Measurements from ENCODE around the gene C19orf44. TPM values are rescaled to one million over a fixed set of nuclear protein-coding genes. Genes with fewer than 3 reads are reported as not detected.
"Not testable (repeated sequence)": the region's sequence is repeated elsewhere in the genome, so short reads cannot be mapped to it uniquely, and the experiment has no call there.

Gene C19orf44
- 6.7 TPM for total RNA-seq
- long read RNA-seq, partial matches to known transcripts, result 1 of 2 reads
- long read RNA-seq, other reads (novel, unspliced or antisense), result 1 of 2 reads

DNA sequence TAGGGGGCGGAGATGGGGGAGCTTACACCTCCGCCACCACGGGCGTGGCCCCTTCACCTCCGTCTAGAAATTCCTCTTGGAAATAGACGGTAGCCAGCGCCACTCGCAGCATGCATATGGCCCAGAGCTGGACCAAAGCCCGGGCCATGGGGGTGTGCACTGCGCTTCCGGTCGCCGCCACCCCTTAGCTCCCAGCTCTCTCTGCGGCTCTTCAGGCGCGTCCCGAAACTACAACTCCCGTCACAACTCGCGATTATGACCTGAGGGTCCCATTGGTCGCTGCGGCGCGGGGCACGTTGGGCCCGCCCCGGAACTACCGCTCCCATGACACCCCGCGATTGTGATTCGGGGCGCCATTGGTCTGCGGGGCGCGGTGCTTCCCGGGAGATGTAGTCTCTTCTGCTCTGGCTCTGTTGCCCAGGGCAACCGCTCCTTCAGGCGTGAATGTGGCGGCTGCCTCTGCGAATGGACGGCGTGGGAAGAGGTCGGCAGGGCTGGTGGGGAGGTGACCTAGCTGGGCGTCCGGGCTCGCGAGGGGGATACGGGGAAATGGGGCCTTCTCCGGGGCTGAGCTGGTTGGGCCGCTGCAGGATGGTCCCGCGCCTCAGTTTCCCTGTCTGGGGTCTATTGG lies at the start of gene C19orf44, which contains the start of gene CALR3:
TSS of gene C19orf44 (plus strand) at position 413 of the 631 bp plus-strand sequence. CDS start 4,399 bp downstream, outside the sequence.
TSS of gene CALR3 (minus strand) at position 186 of the 631 bp plus-strand sequence. CDS start at position 148, 38 bp downstream.
- Histone ChIP-seq H3K4me3 (peak within 1 kb of the TSS; percentile 84), H3K4me1 (peaks cover 8% of the 10 kb centered on the region), H3K36me3 (no peaks in the 10 kb centered on the region), H3K27me3 (no peaks in the 10 kb centered on the region), H3K27ac (peak within 1 kb of the TSS; percentile 80), H3K9me3 (no peaks in the 10 kb centered on the region)
- intact Hi-C loops (cut with DNase I), result no loop called here
- peak; percentile 99 for DNase-seq
- peak; percentile 100 for ATAC-seq
- TF ChIP-seq CTCF (IDR thresholded peaks at IDR 0.05), result peak; percentile 14

GRCh38 chr19:16446724-16447368 lies 49.3 kb upstream of the C19orf44 start:
- ATAC-seq (peak; percentile 97), DNase-seq (peak; percentile 90)
- intact Hi-C loops (cut with DNase I), result no loop called here
- Histone ChIP-seq H3K4me3 (no peak overlapping the region), H3K27me3 (no peaks in the 10 kb centered on the region), H3K27ac (peak overlapping the region; percentile 68), H3K9me3 (no peaks in the 10 kb centered on the region), H3K4me1 (peaks cover 50% of the 10 kb centered on the region), H3K36me3 (no peaks in the 10 kb centered on the region)
- no peak for TF ChIP-seq CTCF (IDR thresholded peaks at IDR 0.05)

DNA sequence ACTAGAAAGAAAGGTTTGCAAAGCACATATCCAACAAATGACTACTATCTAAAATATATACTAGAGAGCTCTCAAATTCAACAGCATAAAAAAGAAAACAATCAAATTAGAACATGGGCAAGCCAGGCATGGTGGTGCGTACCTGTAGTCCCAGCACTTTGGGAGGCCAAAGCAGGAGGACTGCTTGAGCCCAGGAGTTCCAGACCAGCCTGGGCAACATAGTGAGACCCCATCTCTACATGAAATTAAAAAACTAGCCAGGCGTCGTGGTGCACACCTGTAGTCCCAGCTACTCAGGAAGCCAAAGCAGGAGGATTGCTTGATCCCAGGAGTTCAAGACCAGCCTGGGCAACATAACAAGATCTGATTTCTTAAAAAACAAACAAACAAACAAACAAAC lies 47.3 kb upstream of the C19orf44 start:
- ATAC-seq; H3K36me3 ChIP-seq; H3K27me3 ChIP-seq; H3K9me3 ChIP-seq; H3K27ac ChIP-seq; intact Hi-C loops (cut with DNase I); H3K4me3 ChIP-seq; DNase-seq: not testable (repeated sequence)
- H3K4me1 ChIP-seq, result peaks cover 38% of the 10 kb centered on the region

- ATAC-seq (peak; percentile 52), DNase-seq (no peak)
- no peak for TF ChIP-seq CTCF (IDR thresholded peaks at IDR 0.05)
- Histone ChIP-seq H3K27ac (no peak overlapping the region), H3K4me3 (no peak overlapping the region), H3K4me1 (peaks cover 35% of the 10 kb centered on the region), H3K27me3 (no peaks in the 10 kb centered on the region), H3K9me3 (no peaks in the 10 kb centered on the region), H3K36me3 (no peaks in the 10 kb centered on the region)
- intact Hi-C loops (cut with DNase I), result no loop called here
These were observed 46.7 kb upstream of the C19orf44 start for GRCh38 chr19:16449330-16449961.

- intact Hi-C loops (cut with DNase I), result no loop called here
- Histone ChIP-seq H3K27me3 (no peaks in the 10 kb centered on the region), H3K36me3 (no peaks in the 10 kb centered on the region), H3K4me3 (no peak overlapping the region), H3K27ac (no peak overlapping the region), H3K9me3 (no peaks in the 10 kb centered on the region), H3K4me1 (peaks cover 17% of the 10 kb centered on the region)
- DNase-seq (no peak), ATAC-seq (peak; percentile 42)
- TF ChIP-seq CTCF (IDR thresholded peaks at IDR 0.05), result no peak
These were observed 43.9 kb upstream of the C19orf44 start for GRCh38 chr19:16452325-16452724.
